Chondrocyte (in vitro differentiated cells): ENCODE data around the gene DYNC1I1. TPM values are rescaled to one million over a fixed set of nuclear protein-coding genes. Genes with fewer than 3 reads are reported as not detected.
"Not testable (repeated sequence)": the region's sequence is repeated elsewhere in the genome, so short reads cannot be mapped to it uniquely, and the experiment has no call there.

ENCODE experiments used
- DNase-seq: peaks from one replicate; pipeline ENCODE4 v3.0.0; 2021; ENCODE audit warnings: mixed read lengths, low spot score
- H3K27ac Mint-ChIP-seq: one replicate; pipeline ENCODE4 v1.8.0; 2021; ENCODE audit warnings: mild to moderate bottlenecking, moderate library complexity, mixed read lengths; ENCODE audit not compliant: unreplicated experiment
- H3K27me3 Mint-ChIP-seq: 2 replicates; pipeline ENCODE4 v1.8.0; 2021; ENCODE audit warnings: low read depth, mixed read lengths
- H3K36me3 Mint-ChIP-seq: 2 replicates; pipeline ENCODE4 v1.8.0; 2021; ENCODE audit warnings: low read depth, mixed read lengths
- H3K4me1 Mint-ChIP-seq: 2 replicates; pipeline ENCODE4 v1.8.0; 2021; ENCODE audit warnings: low read depth, mild to moderate bottlenecking, mixed read lengths
- H3K4me3 Mint-ChIP-seq: one replicate; pipeline ENCODE4 v1.8.0; 2021; ENCODE audit warnings: mild to moderate bottlenecking, moderate library complexity, mixed read lengths; ENCODE audit not compliant: unreplicated experiment
- H3K9me3 Mint-ChIP-seq: 2 replicates; pipeline ENCODE4 v1.8.0; 2021; ENCODE audit warnings: low read depth, mixed read lengths
- total RNA-seq: library from RNA; stranded (reverse); gene quantifications from 3 replicates; pipeline ENCODE4 v1.2.1, GENCODE V29; 2021
- TF ChIP-seq, protein P1 (sequence below): fragments of 200-600 bp; sonication (generic); IDR thresholded peaks from 2 replicates; pipeline ENCODE4 v1.5.0; 2021; ENCODE audit warnings: antibody characterized with exemption, mild to moderate bottlenecking, moderate library complexity

Gene DYNC1I1
- total RNA-seq, 1 donor from 2014 or later = 17.4 TPM

DNA sequence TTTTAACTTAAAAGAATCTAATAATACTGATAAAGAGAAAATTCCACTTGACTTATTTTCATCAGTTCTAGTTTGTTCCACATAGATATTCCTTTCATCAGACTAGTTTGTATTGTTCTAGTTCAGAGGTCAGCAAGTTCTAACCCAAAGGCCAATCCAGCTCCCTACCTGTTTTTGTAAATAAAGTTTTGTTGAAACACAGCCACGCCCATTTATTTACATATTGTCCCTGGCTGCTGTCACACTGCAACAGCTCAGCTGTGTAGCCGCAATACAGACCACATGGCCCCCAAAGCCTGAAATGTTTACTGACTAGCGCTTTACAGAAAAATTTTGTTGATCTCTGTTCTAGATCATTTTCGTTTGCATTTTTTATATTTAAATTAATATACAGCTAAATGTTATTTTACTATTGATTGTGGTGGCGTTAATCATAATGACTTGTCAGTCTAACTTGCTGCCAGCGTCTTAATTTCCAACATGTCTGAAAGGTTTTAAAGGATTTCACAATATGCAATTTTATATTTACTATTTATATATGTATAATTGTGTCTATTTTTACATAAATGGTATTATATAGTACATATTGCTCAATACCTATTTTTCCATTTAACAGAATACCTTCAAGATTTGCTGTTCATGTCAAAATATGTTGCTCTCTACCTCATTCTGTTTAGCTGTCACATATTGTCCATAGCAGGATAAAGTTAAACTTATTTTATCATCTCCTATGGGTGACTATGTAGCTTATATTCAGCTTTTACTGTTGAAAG, 159.3 kb downstream of the DYNC1I1 start:
- no peaks in the 10 kb centered on the region for H3K9me3 Mint-ChIP-seq
- TF ChIP-seq, protein P1, sequence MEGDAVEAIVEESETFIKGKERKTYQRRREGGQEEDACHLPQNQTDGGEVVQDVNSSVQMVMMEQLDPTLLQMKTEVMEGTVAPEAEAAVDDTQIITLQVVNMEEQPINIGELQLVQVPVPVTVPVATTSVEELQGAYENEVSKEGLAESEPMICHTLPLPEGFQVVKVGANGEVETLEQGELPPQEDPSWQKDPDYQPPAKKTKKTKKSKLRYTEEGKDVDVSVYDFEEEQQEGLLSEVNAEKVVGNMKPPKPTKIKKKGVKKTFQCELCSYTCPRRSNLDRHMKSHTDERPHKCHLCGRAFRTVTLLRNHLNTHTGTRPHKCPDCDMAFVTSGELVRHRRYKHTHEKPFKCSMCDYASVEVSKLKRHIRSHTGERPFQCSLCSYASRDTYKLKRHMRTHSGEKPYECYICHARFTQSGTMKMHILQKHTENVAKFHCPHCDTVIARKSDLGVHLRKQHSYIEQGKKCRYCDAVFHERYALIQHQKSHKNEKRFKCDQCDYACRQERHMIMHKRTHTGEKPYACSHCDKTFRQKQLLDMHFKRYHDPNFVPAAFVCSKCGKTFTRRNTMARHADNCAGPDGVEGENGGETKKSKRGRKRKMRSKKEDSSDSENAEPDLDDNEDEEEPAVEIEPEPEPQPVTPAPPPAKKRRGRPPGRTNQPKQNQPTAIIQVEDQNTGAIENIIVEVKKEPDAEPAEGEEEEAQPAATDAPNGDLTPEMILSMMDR = no peak

DNA sequence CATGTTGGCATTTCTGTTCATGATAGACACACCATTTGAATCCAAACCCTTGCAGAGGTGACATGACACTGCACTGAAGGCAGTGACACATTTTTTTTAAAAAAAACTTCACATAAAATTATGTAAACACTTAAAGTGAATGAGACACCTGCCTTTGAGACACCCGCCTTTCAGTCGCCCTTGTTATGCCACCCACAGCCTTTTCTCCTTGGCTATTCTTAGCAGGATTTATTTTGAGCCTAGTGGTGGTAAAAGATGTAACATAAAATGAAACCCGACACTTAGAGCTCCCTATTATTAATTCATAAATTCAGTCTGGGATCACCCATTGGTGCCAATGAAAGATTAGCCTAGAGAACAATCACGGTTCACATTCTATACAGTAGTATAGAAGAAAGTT, 161.3 kb downstream of the DYNC1I1 start:
- no peak for DNase-seq
- Mint-ChIP-seq H3K36me3 (peaks cover 3% of the 10 kb centered on the region), H3K4me3 (no peak overlapping the region), H3K4me1 (no peaks in the 10 kb centered on the region), H3K27me3 (no peaks in the 10 kb centered on the region), H3K9me3 (no peaks in the 10 kb centered on the region), H3K27ac (no peak overlapping the region)
- TF ChIP-seq, protein P1 = no peak

More for the DNA sequence above, 159.3 kb downstream of the DYNC1I1 start:
- DNase-seq = no peak
- H3K4me3 Mint-ChIP-seq = no peak overlapping the region
- H3K4me1 Mint-ChIP-seq = no peaks in the 10 kb centered on the region
- no peaks in the 10 kb centered on the region for H3K27me3 Mint-ChIP-seq
- H3K27ac Mint-ChIP-seq = no peak overlapping the region
- peaks cover 3% of the 10 kb centered on the region for H3K36me3 Mint-ChIP-seq

DNA sequence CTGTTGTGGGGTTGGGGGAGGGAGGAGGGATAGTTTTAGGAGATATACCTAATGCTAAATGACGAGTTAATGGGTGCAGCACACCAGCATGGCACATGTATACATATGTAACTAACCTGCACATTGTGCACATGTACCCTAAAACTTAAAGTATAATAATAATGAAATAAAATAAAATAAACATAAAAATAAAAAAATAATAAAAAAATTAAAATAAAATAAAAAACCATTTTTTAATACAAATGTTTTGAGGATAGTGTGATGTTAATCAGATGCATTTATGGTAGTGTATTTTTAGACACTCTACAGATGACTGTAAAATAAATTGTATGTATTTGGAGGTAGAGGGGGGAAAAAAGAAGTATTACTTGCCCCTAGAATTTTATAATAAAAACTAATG, 172.5 kb downstream of the DYNC1I1 start:
- H3K27ac Mint-ChIP-seq, H3K4me1 Mint-ChIP-seq, H3K36me3 Mint-ChIP-seq, H3K27me3 Mint-ChIP-seq, H3K9me3 Mint-ChIP-seq, H3K4me3 Mint-ChIP-seq, DNase-seq: not testable (repeated sequence)

DNA sequence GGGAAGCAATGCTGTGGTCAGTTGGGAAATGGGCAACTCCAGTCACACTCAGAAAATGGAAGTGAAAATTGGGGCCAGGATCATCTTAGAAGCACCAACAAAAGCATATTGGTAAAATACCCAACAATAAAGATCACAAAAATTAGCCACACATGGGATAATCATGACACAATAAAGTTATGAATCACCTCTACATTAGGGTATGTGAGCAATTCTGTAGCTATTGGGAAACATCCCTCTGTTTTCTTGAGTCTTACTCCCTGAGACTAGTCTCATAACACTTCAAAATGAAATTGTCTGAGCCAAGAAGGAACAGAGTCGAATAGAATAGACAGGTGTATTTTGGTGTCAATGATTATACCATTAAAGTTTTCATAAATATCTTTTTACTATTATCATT, 178.3 kb downstream of the DYNC1I1 start:
- Mint-ChIP-seq H3K27me3 (no peaks in the 10 kb centered on the region), H3K4me3 (no peak overlapping the region), H3K9me3 (no peaks in the 10 kb centered on the region), H3K36me3 (peaks cover 4% of the 10 kb centered on the region), H3K27ac (no peak overlapping the region), H3K4me1 (no peaks in the 10 kb centered on the region)
- DNase-seq = no peak
- TF ChIP-seq, protein P1 = no peak

DNA sequence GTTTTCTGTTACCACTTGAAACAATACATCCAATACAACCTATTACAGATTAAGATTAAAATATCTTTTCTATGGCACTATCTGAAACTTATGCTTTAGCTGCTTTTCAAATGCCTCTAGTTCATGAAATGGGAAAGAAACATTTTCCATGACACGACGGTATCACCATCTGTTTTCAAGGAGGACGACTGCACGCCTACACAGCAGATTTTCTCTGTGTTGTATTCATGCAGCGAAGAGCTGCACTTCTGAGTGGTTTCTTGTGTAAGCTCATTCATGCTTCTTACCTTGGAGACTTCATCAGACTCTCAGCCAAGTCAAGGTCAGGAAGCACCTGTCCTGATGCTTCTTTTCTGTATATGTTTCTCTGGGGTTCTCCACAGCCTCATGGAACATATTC, 179.2 kb downstream of the DYNC1I1 start:
- H3K4me1 Mint-ChIP-seq = no peaks in the 10 kb centered on the region

More for the DNA sequence above, 179.2 kb downstream of the DYNC1I1 start:
- TF ChIP-seq, protein P1 = no peak
- H3K9me3 Mint-ChIP-seq = no peaks in the 10 kb centered on the region
- H3K36me3 Mint-ChIP-seq = peaks cover 4% of the 10 kb centered on the region
- no peak overlapping the region for H3K4me3 Mint-ChIP-seq
- no peak for DNase-seq
- H3K27ac Mint-ChIP-seq = no peak overlapping the region
- no peaks in the 10 kb centered on the region for H3K27me3 Mint-ChIP-seq
